Smooth muscle cell (in vitro differentiated cells): ENCODE data around the gene ACAP2. TPM values are rescaled to one million over a fixed set of nuclear protein-coding genes. Genes with fewer than 3 reads are reported as not detected.

Experiments used
- DNase-seq: peaks from one replicate; lab custom pipeline; 2025; ENCODE audit not compliant: unreplicated experiment; lab: John Stamatoyannopoulos, UW
- H2AFZ ChIP-seq: fragments of 200-600 bp; sonication (generic); 2 replicates; pipeline ENCODE4 v1.6.0; 2016; ENCODE audit warnings: antibody characterized with exemption, low read depth, mild to moderate bottlenecking
- H3F3A ChIP-seq: fragments of 200-600 bp; sonication (generic); 2 replicates; pipeline ENCODE4 v1.6.0; 2017; ENCODE audit warnings: antibody characterized with exemption, low read depth
- H3K27ac ChIP-seq: fragments of 200-600 bp; sonication (generic); 2 replicates; pipeline ENCODE4 v1.5.1; 2016; ENCODE audit warnings: low read depth, mild to moderate bottlenecking
- H3K27me3 ChIP-seq: fragments of 200-600 bp; sonication (generic); 2 replicates; pipeline ENCODE4 v1.6.1; 2016; ENCODE audit warnings: low read depth, mild to moderate bottlenecking
- H3K36me3 ChIP-seq: fragments of 200-600 bp; sonication (generic); 2 replicates; pipeline ENCODE4 v1.5.1; 2016; ENCODE audit warnings: low read depth
- H3K4me1 ChIP-seq: fragments of 200-600 bp; sonication (generic); 2 replicates; pipeline ENCODE4 v1.5.1; 2016; ENCODE audit warnings: low read depth
- H3K4me2 ChIP-seq: fragments of 200-600 bp; sonication (generic); 2 replicates; pipeline ENCODE4 v1.6.0; 2016; ENCODE audit warnings: mild to moderate bottlenecking
- H3K4me3 ChIP-seq: fragments of 200-600 bp; sonication (generic); 2 replicates; pipeline ENCODE4 v1.5.1; 2016; ENCODE audit warnings: mild to moderate bottlenecking
- H3K79me2 ChIP-seq: fragments of 200-600 bp; sonication (generic); 2 replicates; pipeline ENCODE4 v1.6.0; 2016; ENCODE audit warnings: low read depth, mild to moderate bottlenecking
- H3K9ac ChIP-seq: fragments of 200-600 bp; sonication (generic); 2 replicates; pipeline ENCODE4 v1.6.0; 2016; ENCODE audit warnings: low read depth
- H3K9me3 ChIP-seq: fragments of 200-600 bp; sonication (generic); replicated peaks from 2 replicates; pipeline ENCODE4 v1.5.1; 2016; ENCODE audit warnings: low read depth
- H4K20me1 ChIP-seq: fragments of 200-600 bp; sonication (generic); 2 replicates; pipeline ENCODE4 v1.6.0; 2016; ENCODE audit warnings: low read depth
- WGBS: methylation state at CpG from one replicate; pipeline ENCODE4 v1.1.7; 2016; ENCODE audit warnings: low lambda C conversion rate; 5-methylcytosine and 5-hydroxymethylcytosine counted together
- polyA plus RNA-seq: library from polyadenylated mRNA; unstranded; fragments of >200 nt; fragmentation: Nextera tagmentation; extraction: Ambion mirVana; gene quantifications from 2 replicates; pipeline ENCODE4 v1.2.1, GENCODE V29; 2016
- total RNA-seq: library from RNA; depleted of rRNA; stranded (reverse); fragments of >200 nt; gene quantifications from 2 replicates; pipeline ENCODE4 v1.2.3, GENCODE V29; 2014
- TF ChIP-seq, protein P1 (sequence below): fragments of 200-600 bp; sonication (generic); IDR thresholded peaks from 2 replicates; pipeline ENCODE4 v1.5.1; 2017; ENCODE audit warnings: borderline replicate concordance, mild to moderate bottlenecking, antibody characterized with exemption; ENCODE audit not compliant: insufficient read depth, poor library complexity, severe bottlenecking

The ACAP2 gene
- total and polyA plus RNA-seq, 2 experiments from 2014 or later = 19.8 to 41.8 TPM

DNA sequence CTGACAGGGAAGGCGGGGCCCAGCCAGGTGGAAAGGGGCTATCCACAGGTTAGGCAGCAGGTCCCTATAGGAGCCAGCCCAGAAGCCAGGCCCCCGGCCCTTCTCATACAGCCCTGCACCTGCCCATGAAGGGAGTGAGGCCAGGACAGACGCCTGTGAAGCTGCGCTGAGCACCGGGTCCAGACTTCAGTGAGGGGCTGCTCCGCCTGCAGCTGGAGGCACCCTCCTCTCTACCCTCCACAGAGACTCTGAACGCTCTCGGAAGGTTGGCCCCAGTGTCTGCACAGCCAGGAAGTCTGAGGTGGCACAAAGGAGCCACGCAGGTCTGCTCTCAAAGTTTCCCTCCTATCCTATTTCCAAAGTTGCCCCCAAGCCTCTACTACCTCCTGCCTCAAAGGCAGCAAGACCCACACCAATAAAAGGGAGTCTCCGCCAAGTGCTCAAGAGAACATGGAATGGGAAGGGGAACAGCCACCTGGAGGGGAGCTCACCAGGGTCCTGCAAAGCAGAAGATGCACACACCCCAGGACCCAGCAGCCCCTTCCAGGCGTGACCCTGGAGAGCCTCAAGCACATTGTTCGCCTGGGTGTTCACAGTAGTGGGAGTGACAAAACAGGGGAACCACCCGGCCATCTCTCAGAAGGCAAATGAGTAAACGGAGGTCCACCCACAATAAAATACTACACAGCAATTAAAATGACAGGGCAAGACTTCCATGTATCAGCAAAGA lies 191.3 kb downstream of the ACAP2 start:
- TF ChIP-seq, protein P1, sequence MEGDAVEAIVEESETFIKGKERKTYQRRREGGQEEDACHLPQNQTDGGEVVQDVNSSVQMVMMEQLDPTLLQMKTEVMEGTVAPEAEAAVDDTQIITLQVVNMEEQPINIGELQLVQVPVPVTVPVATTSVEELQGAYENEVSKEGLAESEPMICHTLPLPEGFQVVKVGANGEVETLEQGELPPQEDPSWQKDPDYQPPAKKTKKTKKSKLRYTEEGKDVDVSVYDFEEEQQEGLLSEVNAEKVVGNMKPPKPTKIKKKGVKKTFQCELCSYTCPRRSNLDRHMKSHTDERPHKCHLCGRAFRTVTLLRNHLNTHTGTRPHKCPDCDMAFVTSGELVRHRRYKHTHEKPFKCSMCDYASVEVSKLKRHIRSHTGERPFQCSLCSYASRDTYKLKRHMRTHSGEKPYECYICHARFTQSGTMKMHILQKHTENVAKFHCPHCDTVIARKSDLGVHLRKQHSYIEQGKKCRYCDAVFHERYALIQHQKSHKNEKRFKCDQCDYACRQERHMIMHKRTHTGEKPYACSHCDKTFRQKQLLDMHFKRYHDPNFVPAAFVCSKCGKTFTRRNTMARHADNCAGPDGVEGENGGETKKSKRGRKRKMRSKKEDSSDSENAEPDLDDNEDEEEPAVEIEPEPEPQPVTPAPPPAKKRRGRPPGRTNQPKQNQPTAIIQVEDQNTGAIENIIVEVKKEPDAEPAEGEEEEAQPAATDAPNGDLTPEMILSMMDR = no peak
- 86% methylated on average over 14 of the region's 14 CpGs for WGBS
- Histone ChIP-seq H4K20me1 (no peaks in the 10 kb centered on the region), H3K9ac (no peak overlapping the region), H3K27me3 (no peaks in the 10 kb centered on the region), H3K4me3 (no peak overlapping the region), H3F3A (peaks cover 6% of the 10 kb centered on the region), H2AFZ (no peak overlapping the region), H3K4me1 (peaks cover 18% of the 10 kb centered on the region), H3K9me3 (no peaks in the 10 kb centered on the region), H3K4me2 (no peak overlapping the region), H3K27ac (no peak overlapping the region), H3K36me3 (no peaks in the 10 kb centered on the region), H3K79me2 (peaks cover 5% of the 10 kb centered on the region)
- no peak for DNase-seq

DNA sequence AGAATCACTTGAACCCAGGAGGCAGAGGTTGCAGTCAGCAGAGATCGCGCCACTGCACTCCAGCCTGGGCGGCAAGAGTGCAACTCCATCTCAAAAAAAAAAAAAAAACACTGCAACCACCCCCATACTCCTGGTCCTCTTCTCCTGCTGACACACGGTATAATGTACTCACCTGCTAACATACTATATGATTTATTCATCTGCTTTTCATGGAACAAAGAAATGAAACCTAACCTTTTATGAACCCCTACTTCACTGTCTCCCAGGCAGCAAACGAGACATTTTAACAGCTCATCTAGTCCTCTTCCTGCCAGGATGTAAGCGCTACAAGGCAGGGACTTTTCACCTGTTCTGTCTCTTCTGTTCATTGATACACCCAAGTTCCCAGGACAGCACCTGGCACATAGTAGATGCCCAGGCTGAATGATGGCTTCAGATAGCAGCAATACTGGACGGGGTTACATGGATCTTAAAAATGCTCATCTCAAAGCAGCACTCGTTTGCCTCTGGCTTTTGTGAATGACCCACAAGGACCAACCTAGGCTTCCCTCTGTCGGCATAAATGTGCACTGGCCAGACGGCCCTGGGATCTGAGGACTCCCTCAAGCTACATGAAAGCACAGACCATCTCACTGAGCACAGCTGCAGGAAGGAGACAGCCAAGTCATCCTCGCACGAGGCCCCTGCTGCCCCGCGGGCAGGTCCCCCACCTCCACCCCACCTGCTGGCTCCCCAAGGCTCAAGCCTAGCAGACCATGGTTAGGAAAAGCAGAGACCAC lies 192.2 kb downstream of the ACAP2 start:
- Histone ChIP-seq H3K9ac (no peak overlapping the region), H3K79me2 (peaks cover 5% of the 10 kb centered on the region), H3K4me3 (no peak overlapping the region), H2AFZ (no peak overlapping the region), H3K36me3 (no peaks in the 10 kb centered on the region), H3K4me2 (no peak overlapping the region), H3K27ac (no peak overlapping the region), H3F3A (peaks cover 6% of the 10 kb centered on the region), H3K9me3 (no peaks in the 10 kb centered on the region), H3K27me3 (no peaks in the 10 kb centered on the region), H3K4me1 (peaks cover 18% of the 10 kb centered on the region), H4K20me1 (no peaks in the 10 kb centered on the region)
- DNase-seq = no peak
- TF ChIP-seq, protein P1 = no peak
- WGBS = 86% methylated on average over 14 of the region's 14 CpGs

DNA sequence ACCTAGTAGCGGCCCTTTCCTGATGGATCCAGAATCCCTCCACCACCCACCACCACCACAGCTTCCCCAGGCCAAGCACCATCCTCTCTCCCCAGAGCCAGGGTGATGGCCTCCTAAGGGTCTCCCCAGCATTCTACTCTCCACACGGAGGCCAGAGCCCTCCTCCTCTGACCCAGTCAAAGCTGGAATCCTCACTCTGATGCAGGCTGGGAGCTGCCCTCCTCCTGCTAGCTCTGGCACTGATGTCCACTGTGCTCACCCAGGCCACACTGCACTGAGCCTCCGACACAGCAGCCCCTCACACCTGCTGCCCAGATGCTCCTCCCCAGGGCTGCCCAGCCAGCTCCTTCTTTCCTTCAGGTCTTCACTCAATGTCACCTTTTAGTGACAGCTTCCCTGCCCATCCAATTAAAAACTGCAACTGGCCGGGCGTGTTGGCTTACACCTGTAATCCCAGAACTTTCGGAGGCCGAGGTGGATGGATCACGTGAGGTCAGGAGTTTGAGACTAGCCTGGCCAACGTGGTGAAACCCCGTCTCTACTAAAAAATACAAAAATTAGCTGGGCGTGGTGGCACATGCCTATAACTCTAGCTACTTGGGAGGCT lies 192.9 kb downstream of the ACAP2 start:
- no peaks in the 10 kb centered on the region for H3K36me3 ChIP-seq
- H3F3A ChIP-seq = peaks cover 6% of the 10 kb centered on the region
- H3K27ac ChIP-seq = no peak overlapping the region
- H3K9ac ChIP-seq = no peak overlapping the region
- no peak overlapping the region for H3K4me3 ChIP-seq
- TF ChIP-seq, protein P1 = no peak
- H4K20me1 ChIP-seq = no peaks in the 10 kb centered on the region
- no peak for DNase-seq
- 92% methylated on average over 11 of the region's 11 CpGs for WGBS
- no peak overlapping the region for H2AFZ ChIP-seq
- H3K4me2 ChIP-seq = no peak overlapping the region
- peaks cover 5% of the 10 kb centered on the region for H3K79me2 ChIP-seq
- peaks cover 18% of the 10 kb centered on the region for H3K4me1 ChIP-seq
- H3K27me3 ChIP-seq = no peaks in the 10 kb centered on the region
- no peaks in the 10 kb centered on the region for H3K9me3 ChIP-seq
